DMS153 treated with DMSO at 0.1 percent for 48 hours (cell line): ENCODE data around the gene PRELID1.

Source experiments
- DNase-seq: peaks from one replicate; lab custom pipeline; 2025; ENCODE audit not compliant: unreplicated experiment; lab: John Stamatoyannopoulos, UW

Gene PRELID1

GRCh38 chr5:177355868-177356168 is 52.2 kb downstream of the PRELID1 start:
- no peak for DNase-seq
